ENCODE data around the gene ADIPOR2. TPM values are rescaled to one million over a fixed set of nuclear protein-coding genes. Genes with fewer than 3 reads are reported as not detected.
"Not testable (repeated sequence)": the region's sequence is repeated elsewhere in the genome, so short reads cannot be mapped to it uniquely, and the experiment has no call there.

The ADIPOR2 gene
- total RNA-seq, 1 experiment from 2014 or later: 46.7 TPM

DNA sequence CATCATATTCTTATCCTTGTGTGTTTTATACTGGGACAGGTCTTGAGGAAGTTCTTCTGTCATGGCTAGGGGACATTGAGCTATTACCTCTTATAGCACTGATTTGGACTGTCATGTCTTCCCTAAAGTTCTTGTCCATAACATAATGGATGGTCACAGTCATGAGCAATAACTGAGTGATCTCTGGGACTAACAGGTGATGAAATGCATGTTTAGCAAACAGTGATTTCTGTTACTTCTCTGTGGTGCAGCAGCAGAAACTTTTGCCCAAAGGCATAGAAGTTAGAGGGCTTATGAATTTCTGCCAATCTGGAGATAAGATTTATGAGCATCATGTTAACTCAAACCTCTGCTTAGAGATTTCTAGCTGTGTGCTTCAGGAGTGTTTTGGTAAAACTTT, 5.9 kb downstream of the ADIPOR2 start:
- DNase-seq (ENCODE audit: low spot score): no peak
- in situ Hi-C loops (cut with HindIII; ENCODE audit: low sequenced_read_pairs): no loop called here

DNA sequence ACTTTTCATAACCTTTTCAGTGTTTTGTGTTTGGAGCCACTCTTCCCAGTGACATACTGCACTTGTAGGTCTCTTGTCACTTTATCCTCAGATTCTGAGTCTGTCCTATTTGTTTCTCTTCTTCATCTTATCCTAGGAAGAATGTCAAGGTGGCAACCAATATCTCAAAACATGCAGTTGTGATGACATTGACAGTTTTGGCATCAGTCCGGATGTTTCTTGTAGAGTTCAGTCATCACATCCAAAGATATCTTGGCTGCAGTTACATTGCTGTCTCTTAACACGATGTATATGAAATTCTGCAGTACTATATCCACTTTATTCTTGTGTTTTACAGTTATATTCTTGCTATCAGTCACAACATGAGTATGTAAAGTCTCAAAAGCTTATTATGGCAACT, 6.4 kb downstream of the ADIPOR2 start:
- in situ Hi-C loops (cut with HindIII; ENCODE audit: low sequenced_read_pairs): no loop called here
- DNase-seq (ENCODE audit: low spot score): no peak

DNA sequence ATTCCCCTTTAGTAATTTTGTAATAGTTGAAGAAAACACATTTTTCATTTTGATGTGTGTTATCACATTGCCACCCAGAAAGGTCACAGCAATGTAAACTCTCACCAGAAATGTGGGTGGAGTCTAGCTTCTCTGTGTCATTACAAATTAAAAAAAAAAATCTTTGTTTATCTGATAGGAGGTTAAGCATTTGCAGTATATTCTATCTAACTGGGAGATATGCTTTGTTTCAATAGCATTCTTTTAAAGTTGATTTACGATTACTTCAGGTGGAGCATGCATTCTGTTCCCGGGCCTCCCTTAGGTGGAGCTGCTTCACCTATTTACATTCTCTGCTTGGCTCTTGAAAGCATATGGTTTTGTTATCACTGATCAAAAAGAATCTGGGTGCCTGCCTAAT, 7.8 kb downstream of the ADIPOR2 start:
- DNase-seq (ENCODE audit: low spot score): no peak
- in situ Hi-C loops (cut with HindIII; ENCODE audit: low sequenced_read_pairs): no loop called here

DNA sequence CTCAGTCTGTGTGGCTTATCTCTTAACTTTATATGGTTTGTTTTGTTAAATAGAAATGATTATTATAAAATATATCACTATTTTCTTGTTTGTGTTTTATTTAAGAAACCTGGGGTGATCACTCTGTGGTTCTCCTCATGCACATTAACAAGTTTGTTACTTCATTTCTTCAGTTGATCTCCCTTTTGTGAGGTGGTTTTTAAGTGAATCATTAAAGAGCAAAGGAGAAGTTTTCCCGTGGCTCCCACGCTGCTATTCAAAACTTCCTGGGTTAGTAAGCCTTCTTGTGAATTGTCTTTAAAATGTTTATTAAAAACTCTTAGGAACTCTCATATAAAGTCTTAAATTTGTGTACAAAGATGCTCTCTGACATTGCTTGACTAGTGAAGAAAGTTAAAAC, 11.8 kb downstream of the ADIPOR2 start:
- no peak for DNase-seq (ENCODE audit: low spot score)
- in situ Hi-C loops (cut with HindIII; ENCODE audit: low sequenced_read_pairs): no loop called here

DNA sequence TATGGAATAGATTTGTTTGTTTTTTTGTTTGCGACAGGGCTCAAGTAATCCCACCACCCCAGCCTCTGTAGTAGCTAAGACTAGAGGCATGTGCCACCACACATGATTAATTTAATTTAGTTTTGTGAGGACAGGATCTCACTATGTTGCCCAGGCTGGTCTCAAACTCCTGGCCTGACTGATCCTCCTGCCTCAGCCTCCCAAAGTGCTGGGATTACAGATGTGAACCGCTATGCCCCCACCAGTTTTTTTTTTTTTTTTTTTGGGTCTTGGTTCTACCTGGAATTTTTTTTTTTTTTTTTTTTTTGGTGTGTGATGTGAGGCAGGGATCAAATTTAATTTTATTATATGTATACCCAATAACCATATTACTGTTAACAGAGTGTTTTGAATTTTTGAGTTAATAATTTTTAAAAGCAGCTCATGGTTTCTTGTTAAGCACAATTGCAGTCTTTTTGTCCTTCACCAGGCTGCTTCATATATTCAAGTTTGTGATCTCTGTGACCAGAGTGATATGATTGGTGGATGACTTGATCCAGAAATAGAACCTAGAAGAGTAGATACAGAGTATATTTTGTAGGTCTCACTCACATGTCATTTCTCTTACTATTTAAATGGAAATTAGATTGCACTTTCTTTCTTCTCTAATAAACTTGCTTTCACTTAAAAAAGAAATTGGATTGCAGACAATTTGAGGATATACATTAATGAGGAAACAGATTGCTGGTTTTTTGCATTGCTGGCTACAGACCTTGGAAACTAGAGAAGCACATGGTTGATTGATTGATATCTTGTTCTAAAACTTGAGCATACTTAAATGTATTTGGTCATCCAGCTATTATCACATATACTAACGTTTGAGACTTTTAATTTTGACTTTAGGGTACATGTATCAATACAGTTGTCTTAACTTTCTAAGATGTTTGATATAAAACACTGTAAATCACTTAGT, 13.2 kb downstream of the ADIPOR2 start:
- in situ Hi-C loops (cut with HindIII; ENCODE audit: low sequenced_read_pairs): no loop called here

DNA sequence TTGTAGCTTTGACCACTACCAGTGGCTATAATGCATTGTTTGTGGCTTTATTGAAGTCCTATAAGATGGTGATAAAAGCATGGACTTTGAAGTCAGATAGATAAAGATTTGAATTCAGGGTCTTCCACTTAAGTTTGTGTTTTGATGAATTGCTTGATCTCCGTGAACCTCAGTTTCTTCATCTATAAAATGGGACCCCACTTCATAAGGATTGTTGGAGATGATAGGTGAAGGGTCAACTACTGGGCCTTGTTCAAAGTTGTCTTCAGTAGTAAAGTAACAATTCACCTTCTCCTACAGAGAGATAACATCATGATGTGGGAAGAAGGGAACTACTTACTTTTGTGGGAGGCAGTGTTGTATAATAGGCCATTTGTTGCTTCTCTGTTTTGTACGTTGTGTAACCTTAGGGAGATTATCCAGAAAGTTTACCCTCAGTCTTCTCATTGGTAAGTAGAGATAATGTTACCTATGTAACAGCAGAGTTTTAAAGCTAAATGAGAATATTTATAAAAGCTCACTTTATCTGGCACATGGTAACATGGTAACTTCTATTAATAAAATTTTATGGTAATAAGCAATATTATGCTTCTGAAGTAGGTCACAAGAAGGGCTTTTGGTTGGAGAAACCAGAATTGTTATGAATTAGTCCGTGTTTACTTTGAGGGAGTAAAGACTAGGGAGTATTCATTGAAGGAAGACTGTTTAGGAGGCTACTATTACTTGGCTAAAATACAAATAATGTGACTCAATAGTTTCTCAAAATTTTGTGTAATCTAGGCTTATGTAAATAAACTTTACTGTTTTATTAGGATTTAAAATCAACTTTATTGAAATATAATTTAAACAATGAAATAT, 15.1 kb downstream of the ADIPOR2 start:
- in situ Hi-C loops (cut with HindIII; ENCODE audit: low sequenced_read_pairs): no loop called here
- no peak for DNase-seq (ENCODE audit: low spot score)

More for the DNA sequence above, 13.2 kb downstream of the ADIPOR2 start:
- no peak for DNase-seq (ENCODE audit: low spot score)

DNA sequence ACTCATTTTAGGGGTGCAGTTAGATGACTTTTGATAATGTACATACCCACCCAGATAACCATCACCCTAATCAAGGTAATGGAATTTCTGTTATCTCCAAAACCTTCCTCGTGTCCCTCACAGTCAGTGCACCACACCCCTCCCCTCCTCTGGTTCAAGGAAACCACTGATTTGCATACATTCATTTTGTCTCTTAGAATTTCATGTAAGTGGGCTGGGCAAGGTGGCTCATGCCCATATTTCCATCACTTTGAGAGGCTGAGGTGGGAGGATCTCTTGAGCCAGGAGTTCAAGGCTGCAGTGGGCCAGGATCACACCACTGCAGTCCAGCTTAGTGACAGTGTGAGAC, 15.7 kb downstream of the ADIPOR2 start:
- in situ Hi-C loops (cut with HindIII; ENCODE audit: low sequenced_read_pairs): no loop called here
- no peak for DNase-seq (ENCODE audit: low spot score)

DNA sequence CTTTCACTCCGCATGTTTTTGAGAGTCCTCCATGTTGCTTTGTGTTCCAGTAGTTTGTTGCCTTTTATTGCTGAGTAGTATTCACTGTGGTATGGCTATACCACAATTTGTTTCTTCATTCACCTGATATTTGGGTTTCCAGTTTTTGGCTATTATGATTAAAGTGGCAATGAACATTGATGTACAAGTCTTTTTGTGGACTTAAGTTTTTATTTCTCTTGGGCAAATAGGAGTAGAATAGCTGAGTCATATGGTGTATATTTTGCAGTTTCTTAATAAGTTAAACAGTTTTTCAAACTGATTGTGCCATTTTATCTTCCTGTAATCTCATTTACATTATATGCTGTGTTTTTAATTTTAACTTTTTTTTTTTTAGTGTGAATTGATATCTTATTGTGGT, 16.2 kb downstream of the ADIPOR2 start:
- no peak for DNase-seq (ENCODE audit: low spot score)
- in situ Hi-C loops (cut with HindIII; ENCODE audit: low sequenced_read_pairs): no loop called here

DNA sequence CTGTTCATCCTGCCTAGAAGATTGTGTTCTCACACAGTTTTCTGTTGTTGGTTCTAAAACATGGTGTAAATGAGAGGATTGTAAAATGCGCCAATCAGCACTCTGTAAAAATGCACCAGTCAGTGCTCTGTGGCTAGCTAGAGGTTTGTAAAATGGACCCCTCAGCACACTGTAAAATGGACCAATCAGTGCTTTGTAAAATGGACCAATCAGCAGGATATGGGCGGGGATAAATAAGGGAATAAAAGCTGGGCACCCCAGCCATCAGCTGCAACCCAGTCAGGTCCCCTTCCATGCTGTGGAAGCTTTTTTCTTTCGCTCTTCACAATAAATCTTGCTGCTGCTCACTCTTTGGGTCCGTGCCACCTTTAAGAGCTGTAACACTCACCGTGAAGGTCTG, 19.1 kb downstream of the ADIPOR2 start:
- in situ Hi-C loops (cut with HindIII; ENCODE audit: low sequenced_read_pairs); DNase-seq (ENCODE audit: low spot score): not testable (repeated sequence)

DNA sequence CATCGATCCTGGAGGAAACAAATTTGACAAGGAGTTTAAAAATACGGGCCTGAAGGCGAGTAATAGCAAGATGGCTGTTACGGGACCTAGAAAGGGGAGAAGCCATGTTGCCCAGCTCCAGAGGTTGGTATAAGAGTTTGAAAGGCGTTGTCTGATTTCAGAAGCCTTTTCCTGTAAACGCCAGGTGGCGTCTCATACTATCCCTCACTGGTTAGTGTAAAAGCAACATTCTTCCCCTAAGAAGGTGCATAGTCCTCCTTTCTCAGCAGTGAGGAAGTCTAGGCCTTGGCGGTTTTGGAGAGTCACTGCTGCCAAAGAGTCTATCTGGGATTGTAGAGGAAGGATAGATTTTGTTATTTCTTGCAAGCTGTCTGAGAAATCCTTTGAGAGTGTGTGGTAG, 20.0 kb downstream of the ADIPOR2 start:
- in situ Hi-C loops (cut with HindIII; ENCODE audit: low sequenced_read_pairs): not testable (repeated sequence)

DNA sequence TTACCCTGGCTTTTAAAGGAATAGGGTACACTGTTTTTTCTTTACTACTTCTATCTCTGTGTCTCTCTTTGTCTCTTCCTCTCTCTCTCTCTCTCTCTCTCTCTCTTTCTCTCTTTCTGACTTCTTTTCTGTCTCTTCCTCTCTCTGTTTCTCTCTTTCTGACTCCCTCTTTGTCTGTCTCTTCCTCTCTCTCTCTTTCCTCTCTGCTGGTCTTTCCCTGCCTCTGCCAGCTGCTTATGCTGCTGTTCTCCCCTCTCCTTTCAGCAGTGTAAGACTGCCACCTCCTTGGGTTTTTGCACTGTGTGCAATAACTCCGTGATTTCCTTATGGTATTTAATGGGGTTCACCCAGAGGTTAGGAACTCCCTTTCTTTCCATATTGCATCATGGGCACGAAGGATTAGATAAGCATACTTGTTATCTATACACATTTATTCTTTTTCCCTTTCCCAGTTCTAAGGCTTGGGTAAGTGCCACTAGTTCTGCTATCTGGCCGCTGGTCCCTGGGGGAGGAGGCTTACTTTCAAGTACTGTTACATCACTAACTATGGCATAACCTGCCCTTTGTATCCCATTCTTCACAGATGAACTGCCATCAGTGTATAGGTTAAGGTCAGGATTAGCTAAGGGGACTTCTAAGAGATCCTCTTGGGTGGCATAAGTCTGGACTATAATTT, 20.8 kb downstream of the ADIPOR2 start:
- in situ Hi-C loops (cut with HindIII; ENCODE audit: low sequenced_read_pairs); DNase-seq (ENCODE audit: low spot score): not testable (repeated sequence)

More for the DNA sequence above, 20.0 kb downstream of the ADIPOR2 start:
- DNase-seq (ENCODE audit: low spot score): not testable (repeated sequence)

DNA sequence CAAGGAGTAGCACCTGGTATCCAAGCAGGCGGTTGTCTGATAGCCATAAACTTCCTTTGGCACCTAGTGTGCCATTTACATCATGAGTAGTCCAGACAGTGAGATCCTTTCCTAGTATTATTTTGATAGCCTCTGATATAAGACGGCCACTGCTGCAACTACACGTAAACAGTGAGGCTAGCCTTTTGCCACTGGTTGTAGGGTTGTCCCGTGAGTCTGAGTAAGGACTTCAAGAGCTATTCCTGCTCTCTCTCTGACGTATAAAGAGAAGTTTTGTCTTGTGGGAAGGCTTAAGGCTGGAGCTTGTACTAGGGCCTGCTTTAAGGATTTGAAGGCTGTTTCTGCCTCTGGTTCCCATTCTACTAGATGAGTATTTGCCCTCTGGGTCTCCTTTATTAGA, 21.4 kb downstream of the ADIPOR2 start:
- in situ Hi-C loops (cut with HindIII; ENCODE audit: low sequenced_read_pairs); DNase-seq (ENCODE audit: low spot score): not testable (repeated sequence)

DNA sequence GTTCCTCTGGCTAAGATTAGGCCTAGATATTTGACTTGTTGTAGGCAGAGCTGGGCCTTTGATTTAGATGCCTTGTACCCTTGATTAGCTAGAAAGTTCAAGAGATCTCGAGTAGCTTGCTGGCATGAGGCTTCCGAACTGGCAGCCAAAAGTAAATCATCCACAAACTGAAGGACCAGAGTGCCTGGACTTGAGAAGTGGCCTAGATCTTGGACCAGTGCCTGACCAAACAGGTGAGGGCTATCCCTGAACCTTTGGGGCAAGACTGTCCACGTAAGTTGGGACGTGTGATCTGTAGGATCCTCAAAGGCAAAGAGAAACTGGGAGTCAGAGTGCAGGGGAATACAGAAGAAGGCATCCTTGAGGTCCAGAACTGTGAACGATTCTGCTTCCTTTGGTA, 22.0 kb downstream of the ADIPOR2 start:
- in situ Hi-C loops (cut with HindIII; ENCODE audit: low sequenced_read_pairs): not testable (repeated sequence)

DNA sequence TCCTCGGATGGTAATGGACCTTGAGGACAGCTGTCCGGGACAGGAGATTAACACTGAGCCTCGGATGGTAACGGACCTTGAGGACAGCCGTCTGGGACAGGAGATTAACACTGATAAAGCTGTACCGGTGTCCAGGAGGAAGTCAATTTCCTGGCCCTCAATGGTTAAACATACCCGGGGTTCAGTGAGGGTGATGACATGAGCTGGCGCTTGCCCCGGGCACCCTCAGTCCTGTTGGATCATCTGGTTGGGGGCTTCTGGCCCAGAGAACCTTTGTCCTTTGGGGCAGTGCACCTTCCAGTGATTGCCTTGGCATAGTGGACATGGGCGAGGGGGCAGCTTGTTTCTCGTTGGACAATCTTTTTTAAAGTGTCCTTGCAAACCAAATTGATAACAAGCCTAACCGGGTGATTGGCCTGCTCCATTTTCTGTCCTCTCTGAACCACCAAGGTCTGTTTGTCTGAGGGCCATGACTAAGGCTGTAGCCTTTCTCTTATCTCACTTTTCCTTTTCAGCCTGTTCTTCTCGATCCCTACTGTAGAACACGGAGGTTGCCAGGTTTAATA, 23.0 kb downstream of the ADIPOR2 start:
- DNase-seq (ENCODE audit: low spot score); in situ Hi-C loops (cut with HindIII; ENCODE audit: low sequenced_read_pairs): not testable (repeated sequence)

More for the DNA sequence above, 22.0 kb downstream of the ADIPOR2 start:
- DNase-seq (ENCODE audit: low spot score): not testable (repeated sequence)

DNA sequence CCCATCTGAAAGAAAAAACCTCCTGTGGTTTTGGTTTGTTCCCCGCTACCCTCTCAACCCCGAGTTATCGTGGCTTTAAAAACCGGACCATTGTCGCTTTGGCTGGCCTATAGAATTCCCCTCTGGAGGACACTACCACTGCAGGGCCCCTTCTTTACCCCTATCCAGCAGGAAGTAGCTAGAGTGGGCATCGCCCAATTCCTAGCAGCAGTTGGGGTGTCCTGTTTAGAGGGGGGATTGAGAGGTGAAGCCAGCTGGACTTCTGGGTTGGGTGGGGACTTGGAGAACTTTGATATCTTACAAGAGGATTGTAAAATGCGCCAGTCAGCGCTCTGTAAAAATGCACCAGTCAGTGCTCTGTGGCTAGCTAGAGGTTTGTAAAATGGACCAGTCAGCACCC, 24.6 kb downstream of the ADIPOR2 start:
- DNase-seq (ENCODE audit: low spot score); in situ Hi-C loops (cut with HindIII; ENCODE audit: low sequenced_read_pairs): not testable (repeated sequence)

DNA sequence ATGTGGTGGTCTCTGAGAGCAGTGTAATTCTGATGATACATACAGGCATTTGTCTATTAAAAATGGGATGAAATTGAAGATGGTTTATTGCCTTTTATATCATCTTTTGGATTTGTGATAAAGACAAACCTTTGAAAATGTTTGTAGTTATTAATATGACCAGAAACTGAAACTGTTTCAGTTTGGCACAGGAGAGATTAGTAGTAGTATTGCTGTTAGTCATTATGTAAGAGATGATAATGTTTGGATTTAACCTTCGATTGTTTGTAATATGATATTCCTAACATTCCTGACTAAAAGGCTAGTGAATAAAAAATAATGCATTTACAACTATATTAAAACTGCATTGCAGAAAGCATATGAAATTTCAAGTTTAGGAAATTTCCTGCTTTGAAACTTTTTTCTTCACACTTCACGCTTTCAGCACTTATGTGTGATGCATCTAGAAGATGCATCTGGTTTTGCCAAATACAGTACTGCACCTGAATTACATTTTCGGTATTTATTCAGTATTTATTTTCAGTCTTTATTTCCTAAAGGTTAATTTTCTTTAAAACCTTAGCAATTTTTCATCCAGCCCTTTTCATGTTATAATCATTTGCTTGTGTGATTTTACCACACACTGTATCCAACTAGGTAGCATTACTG, 25.5 kb downstream of the ADIPOR2 start:
- no peak for DNase-seq (ENCODE audit: low spot score)
- in situ Hi-C loops (cut with HindIII; ENCODE audit: low sequenced_read_pairs): no loop called here

DNA sequence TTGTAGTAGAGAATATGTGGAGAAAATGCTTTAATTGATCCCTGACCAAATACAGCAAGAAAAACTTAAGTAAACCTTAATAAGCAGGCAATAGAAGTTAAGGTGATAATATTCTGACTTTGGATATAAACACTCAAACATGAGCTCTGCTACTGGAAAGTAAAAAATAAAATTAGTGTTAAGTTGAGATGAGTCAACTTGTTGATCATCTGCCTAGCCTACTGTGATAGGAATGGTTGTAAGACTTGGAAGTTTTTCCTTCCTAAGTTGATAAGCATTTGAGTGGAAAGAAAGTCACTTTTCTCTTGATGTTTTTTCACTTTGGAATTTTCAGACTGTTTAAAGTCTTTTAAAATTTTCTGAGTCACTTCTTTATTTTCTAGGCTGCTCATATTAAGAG, 26.0 kb downstream of the ADIPOR2 start:
- in situ Hi-C loops (cut with HindIII; ENCODE audit: low sequenced_read_pairs): no loop called here
- DNase-seq (ENCODE audit: low spot score): no peak

DNA sequence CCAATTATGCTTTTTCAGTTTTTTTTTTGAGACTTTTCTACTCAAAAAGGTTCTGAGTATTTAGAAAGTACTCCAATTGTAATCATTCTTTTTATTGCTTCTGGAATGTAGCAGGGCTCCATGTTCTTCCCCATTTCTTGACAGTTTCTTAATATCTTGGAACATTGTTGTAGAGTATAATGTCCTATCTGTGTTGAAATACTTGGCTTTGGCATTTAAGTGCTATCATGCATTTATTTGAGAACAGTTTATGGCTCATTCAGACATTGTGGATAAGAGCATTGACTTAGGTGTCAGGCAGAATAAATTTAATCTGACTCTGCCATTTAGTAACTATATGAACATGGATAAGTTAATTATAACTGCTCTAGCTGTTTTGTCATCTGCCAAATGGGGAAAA, 28.3 kb downstream of the ADIPOR2 start:
- in situ Hi-C loops (cut with HindIII; ENCODE audit: low sequenced_read_pairs): no loop called here

DNA sequence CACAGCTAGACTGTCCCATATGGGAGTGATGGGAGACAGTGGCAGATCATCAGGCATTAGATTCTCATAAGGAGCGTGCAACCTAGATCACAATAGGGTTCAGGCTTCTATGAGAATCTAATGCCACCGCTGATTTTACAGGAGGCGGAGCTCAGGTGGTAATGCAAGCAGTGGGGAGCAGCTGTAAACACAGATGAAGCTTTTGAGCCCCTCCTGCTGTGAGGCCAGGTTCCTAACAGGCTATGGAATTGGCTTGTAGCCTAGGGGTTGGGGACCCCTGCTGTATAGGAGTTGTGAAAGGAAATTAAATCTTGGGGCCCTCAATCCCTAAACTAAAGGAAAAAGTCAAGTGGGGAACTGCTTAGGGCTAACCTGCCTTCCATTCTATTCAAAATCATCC, 29.6 kb downstream of the ADIPOR2 start:
- in situ Hi-C loops (cut with HindIII; ENCODE audit: low sequenced_read_pairs): no loop called here
- no peak for DNase-seq (ENCODE audit: low spot score)

More for the DNA sequence above, 28.3 kb downstream of the ADIPOR2 start:
- DNase-seq (ENCODE audit: low spot score): no peak
